Measurements from ENCODE around the gene TUBA3E.
"Not testable (repeated sequence)": the region's sequence is repeated elsewhere in the genome, so short reads cannot be mapped to it uniquely, and the experiment has no call there.

The TUBA3E gene

GRCh38 chr2:130143266-130144039, 54.8 kb downstream of the TUBA3E start:
- DNase-seq (ENCODE audit: low spot score) = not testable (repeated sequence)

DNA sequence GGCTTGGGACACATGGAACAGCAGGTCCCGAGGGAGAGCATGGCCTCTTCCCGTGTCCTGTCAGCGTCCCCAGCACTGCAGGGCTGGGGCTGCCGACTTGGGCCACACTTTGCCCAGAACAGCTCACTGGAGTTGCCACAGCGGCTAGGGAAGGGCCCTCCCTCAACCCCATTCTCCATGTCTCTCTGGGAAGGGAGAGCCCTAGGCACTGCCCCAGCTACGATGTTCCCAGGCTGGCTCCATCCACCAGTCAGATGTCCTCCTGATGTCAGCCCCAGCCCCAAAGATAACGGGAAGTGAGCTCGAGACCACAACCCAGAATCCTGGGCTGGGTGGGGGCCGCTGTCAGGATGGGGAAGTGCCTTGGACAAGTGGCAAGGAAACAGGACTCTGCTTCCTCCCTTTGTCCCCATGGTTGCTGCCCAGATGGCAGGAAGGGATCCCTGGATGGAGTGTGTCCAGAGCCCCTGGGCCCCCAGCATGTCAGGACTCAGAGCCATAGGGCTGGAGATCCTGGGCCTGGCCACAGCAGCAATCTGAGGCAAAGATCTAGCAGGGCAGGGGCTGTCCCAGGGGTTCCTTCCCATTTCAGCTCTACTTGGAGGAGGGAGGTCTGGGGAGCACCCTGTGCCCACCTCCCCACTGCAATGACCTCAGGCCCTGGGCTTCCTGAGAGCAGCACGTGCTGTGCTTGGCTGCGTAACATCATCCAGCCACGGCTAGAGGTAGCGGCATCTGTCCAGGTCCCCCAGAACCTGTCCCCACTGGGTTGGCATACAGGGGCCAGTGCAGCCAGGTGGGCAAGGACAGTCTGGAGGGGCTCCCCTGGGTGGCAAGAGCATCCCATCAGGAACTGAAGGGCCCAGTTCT, 55.6 kb downstream of the TUBA3E start:
- DNase-seq (ENCODE audit: low spot score) = not testable (repeated sequence)
